Hepatocyte (in vitro differentiated cells): ENCODE data around the gene CCNG2. TPM values are rescaled to one million over a fixed set of nuclear protein-coding genes. Genes with fewer than 3 reads are reported as not detected.

Source experiments
- DNase-seq: peaks from one replicate; pipeline ENCODE4 v3.0.0-alpha.2; 2016; ENCODE audit warnings: low spot score
- H2AFZ ChIP-seq: fragments of 200-600 bp; sonication (generic); 2 replicates; pipeline ENCODE4 v1.6.0; 2016; ENCODE audit warnings: antibody characterized with exemption, mild to moderate bottlenecking
- H3K27ac ChIP-seq: fragments of 200-600 bp; sonication (generic); 2 replicates; pipeline ENCODE4 v1.5.1; 2016; ENCODE audit warnings: mild to moderate bottlenecking
- H3K27me3 ChIP-seq: fragments of 200-600 bp; sonication (generic); 2 replicates; pipeline ENCODE4 v1.6.1; 2016
- H3K36me3 ChIP-seq: fragments of 200-600 bp; sonication (generic); replicated peaks from 2 replicates; pipeline ENCODE4 v1.5.1; 2016; ENCODE audit warnings: low read depth; ENCODE audit not compliant: insufficient read depth
- H3K4me1 ChIP-seq: fragments of 200-600 bp; sonication (generic); 2 replicates; pipeline ENCODE4 v1.5.1; 2016; ENCODE audit warnings: mild to moderate bottlenecking, moderate library complexity; ENCODE audit not compliant: insufficient read depth
- H3K4me2 ChIP-seq: fragments of 200-600 bp; sonication (generic); 2 replicates; pipeline ENCODE4 v1.6.0; 2016
- H3K4me3 ChIP-seq: fragments of 200-600 bp; sonication (generic); 2 replicates; pipeline ENCODE4 v1.5.1; 2016; ENCODE audit warnings: mild to moderate bottlenecking
- H3K79me2 ChIP-seq: fragments of 200-600 bp; sonication (generic); 2 replicates; pipeline ENCODE4 v1.6.0; 2017; ENCODE audit warnings: mild to moderate bottlenecking
- H3K9me2 ChIP-seq: fragments of 200-600 bp; sonication (generic); replicated peaks from 2 replicates; pipeline ENCODE4 v1.6.0; 2017; ENCODE audit warnings: mild to moderate bottlenecking; ENCODE audit not compliant: insufficient read depth
- H3K9me3 ChIP-seq: fragments of 200-600 bp; sonication (generic); 2 replicates; pipeline ENCODE4 v1.5.1; 2016; ENCODE audit warnings: low read depth, mild to moderate bottlenecking
- H4K20me1 ChIP-seq: fragments of 200-600 bp; sonication (generic); 2 replicates; pipeline ENCODE4 v1.6.0; 2016; ENCODE audit warnings: mild to moderate bottlenecking; ENCODE audit not compliant: insufficient read depth, poor library complexity, severe bottlenecking
- EZH2 ChIP-seq: fragments of 200-600 bp; sonication (generic); IDR thresholded peaks from 2 replicates; pipeline ENCODE4 v1.6.1; 2016; ENCODE audit warnings: antibody characterized with exemption, mild to moderate bottlenecking, borderline replicate concordance
- EZH2phosphoT487 ChIP-seq: fragments of 200-600 bp; sonication (generic); IDR thresholded peaks from one replicate; pipeline ENCODE4 v1.6.1; 2018; ENCODE audit warnings: antibody characterized with exemption, mild to moderate bottlenecking, low read depth, moderate library complexity; ENCODE audit not compliant: unreplicated experiment, severe bottlenecking
- WGBS: methylation state at CpG from one replicate; pipeline ENCODE4 v1.1.6; 2016; ENCODE audit warnings: low lambda C conversion rate; ENCODE audit errors: missing lambda C conversion rate; 5-methylcytosine and 5-hydroxymethylcytosine counted together
- polyA plus RNA-seq: library from polyadenylated mRNA; unstranded; fragments of >200 nt; fragmentation: Nextera tagmentation; extraction: Ambion mirVana; gene quantifications from 2 replicates; pipeline ENCODE4 v1.2.1, GENCODE V29; 2016
- total RNA-seq: library from RNA; depleted of rRNA; stranded (reverse); fragments of >200 nt; gene quantifications from 2 replicates; pipeline ENCODE4 v1.2.3, GENCODE V29; 2014
- TF ChIP-seq, protein P1 (sequence below): fragments of 200-600 bp; sonication (generic); IDR thresholded peaks from 2 replicates; pipeline ENCODE4 v1.5.1; 2016; ENCODE audit warnings: antibody characterized with exemption, mild to moderate bottlenecking; ENCODE audit not compliant: poor library complexity

Gene CCNG2
- total and polyA plus RNA-seq, 2 experiments from 2014 or later = 73.8 to 127 TPM

DNA sequence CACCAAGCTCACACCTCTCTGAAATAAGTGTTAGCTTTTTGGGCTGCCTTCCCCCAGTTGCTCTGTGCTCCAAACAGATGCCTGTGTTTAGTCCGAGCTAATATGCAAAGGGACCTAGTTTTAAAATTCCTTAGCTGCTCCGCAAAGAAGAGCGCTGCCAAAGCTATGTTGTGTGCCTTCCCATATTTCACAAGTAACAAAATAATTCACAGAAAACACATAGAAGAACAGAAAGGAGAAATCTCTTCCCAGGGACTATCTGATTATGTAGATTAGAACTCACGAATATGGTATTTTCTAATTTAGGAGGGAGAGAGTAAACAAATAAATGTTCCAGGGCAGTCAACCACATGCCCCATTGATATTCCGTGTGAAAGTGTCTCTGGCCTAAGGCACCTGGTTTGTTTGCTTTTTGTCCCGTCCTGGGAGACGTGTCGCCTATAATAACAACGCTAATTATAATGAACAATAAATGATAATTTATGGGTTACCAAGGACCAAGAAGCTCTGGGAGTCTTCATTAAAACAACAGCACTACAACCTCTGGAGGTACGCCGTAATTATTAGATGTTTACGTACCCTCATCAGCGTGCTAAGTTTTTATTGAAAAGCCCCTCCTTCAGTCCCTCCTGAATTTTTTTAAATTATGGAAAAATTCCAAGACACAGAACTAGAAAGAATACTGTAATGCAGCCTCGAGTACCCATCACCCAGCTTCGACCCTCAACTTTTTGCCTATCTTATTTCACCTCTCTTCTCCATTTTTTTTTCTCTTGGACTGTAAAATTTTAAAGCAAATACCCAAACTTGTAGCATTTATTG, 1.2 kb upstream of the CCNG2 start:
- no peak for DNase-seq

DNA sequence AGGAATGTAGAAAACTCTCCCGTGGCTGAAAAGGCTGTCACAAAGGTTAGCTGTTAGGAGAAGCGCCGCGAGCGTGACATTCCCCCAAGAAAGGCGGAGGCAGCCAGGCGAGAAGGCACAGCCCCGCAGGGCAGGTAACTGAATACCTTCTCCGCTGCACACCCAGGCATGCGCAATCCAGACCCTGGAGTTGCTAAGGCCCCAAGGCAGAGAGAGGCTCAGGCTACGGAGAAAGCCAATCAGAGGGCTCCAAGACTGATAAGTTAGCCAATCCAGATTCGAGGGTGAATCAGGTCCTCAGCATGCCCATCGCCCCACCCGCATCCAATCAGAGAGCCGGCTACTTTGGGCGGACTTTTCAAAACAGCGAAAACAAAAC, 485 bp upstream of the CCNG2 start:
- no peaks in the 10 kb centered on the region for H3K9me3 ChIP-seq
- peak overlapping the region; percentile 96 for H3K27ac ChIP-seq
- peak overlapping the region; percentile 18 for H3K4me3 ChIP-seq
- peaks cover 34% of the 10 kb centered on the region for H3K4me1 ChIP-seq
- H3K36me3 ChIP-seq = no peaks in the 10 kb centered on the region
- peak overlapping the region; percentile 76 for H3K4me2 ChIP-seq
- 1% methylated on average over 17 of the region's 17 CpGs for WGBS
- H2AFZ ChIP-seq = peak overlapping the region; percentile 42
- peaks cover 43% of the 10 kb centered on the region for H3K79me2 ChIP-seq
- DNase-seq = peak; percentile 98
- H4K20me1 ChIP-seq = peaks cover 28% of the 10 kb centered on the region
- TF ChIP-seq EZH2 (no peak), EZH2phosphoT487 (no peak)
- TF ChIP-seq, protein P1, sequence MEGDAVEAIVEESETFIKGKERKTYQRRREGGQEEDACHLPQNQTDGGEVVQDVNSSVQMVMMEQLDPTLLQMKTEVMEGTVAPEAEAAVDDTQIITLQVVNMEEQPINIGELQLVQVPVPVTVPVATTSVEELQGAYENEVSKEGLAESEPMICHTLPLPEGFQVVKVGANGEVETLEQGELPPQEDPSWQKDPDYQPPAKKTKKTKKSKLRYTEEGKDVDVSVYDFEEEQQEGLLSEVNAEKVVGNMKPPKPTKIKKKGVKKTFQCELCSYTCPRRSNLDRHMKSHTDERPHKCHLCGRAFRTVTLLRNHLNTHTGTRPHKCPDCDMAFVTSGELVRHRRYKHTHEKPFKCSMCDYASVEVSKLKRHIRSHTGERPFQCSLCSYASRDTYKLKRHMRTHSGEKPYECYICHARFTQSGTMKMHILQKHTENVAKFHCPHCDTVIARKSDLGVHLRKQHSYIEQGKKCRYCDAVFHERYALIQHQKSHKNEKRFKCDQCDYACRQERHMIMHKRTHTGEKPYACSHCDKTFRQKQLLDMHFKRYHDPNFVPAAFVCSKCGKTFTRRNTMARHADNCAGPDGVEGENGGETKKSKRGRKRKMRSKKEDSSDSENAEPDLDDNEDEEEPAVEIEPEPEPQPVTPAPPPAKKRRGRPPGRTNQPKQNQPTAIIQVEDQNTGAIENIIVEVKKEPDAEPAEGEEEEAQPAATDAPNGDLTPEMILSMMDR = no peak
- H3K27me3 ChIP-seq = no peaks in the 10 kb centered on the region
- no peaks in the 10 kb centered on the region for H3K9me2 ChIP-seq

More for the DNA sequence above, 1.2 kb upstream of the CCNG2 start:
- Histone ChIP-seq H3K9me2 (no peaks in the 10 kb centered on the region), H3K9me3 (no peaks in the 10 kb centered on the region), H3K4me2 (peak overlapping the region; percentile 76), H3K27me3 (no peaks in the 10 kb centered on the region), H3K4me1 (peaks cover 34% of the 10 kb centered on the region), H3K79me2 (peaks cover 37% of the 10 kb centered on the region), H3K4me3 (peak overlapping the region; percentile 18), H3K36me3 (no peaks in the 10 kb centered on the region), H3K27ac (peak overlapping the region; percentile 78), H4K20me1 (peaks cover 24% of the 10 kb centered on the region), H2AFZ (peak overlapping the region; percentile 42)
- WGBS = 7% methylated on average over 15 of the region's 15 CpGs
- TF ChIP-seq EZH2phosphoT487 (no peak), EZH2 (no peak)
- TF ChIP-seq, protein P1 = no peak

DNA sequence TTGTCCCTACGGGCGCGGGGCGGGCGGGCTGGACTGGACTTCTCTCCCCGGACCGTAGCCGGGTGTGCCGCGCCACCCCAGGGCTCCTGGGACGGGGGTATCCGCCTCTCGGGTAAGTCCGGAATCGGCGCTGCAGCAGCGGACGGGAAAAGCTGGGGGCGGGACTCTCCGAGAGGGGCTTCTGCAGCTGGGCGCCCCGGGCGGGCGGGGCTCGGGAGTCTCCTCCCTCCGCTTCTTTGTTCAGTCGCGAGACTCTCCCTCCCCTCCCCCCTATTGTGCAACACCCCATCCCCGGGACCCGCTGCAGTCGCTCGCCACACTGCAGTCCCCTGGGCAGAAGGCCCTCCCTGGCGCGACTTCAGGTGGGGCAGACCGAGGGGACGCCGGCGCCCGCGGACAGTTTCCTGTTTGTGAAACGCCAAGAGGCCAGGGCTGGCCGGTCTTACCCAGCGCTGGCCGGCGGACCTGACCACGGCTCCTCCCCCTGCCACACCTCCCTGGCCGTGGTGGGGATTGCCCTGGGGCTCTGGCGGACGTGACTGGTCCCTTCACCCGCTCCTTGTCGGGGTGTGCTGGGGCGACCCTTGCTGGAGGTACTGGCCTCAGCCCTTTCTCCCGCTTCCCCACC, 966 bp downstream of the CCNG2 start:
- peaks cover 43% of the 10 kb centered on the region for H4K20me1 ChIP-seq
- peak overlapping the region; percentile 96 for H3K27ac ChIP-seq
- TF ChIP-seq, protein P1 = no peak
- no peak for TF ChIP-seq EZH2
- TF ChIP-seq EZH2phosphoT487 = no peak
- no peaks in the 10 kb centered on the region for H3K27me3 ChIP-seq
- peaks cover 57% of the 10 kb centered on the region for H3K79me2 ChIP-seq
- DNase-seq = peak; percentile 96
- no peaks in the 10 kb centered on the region for H3K36me3 ChIP-seq
- H3K4me2 ChIP-seq = peak overlapping the region; percentile 76
- peak overlapping the region; percentile 67 for H2AFZ ChIP-seq
- H3K4me3 ChIP-seq = peak overlapping the region; percentile 83
- WGBS = 3% methylated on average over 29 of the region's 53 CpGs
- no peaks in the 10 kb centered on the region for H3K9me2 ChIP-seq
- H3K4me1 ChIP-seq = peaks cover 31% of the 10 kb centered on the region
- H3K9me3 ChIP-seq = no peaks in the 10 kb centered on the region
